Neural progenitor cell (in vitro differentiated cells): Measurements from ENCODE around the gene MIER2. TPM values are rescaled to one million over a fixed set of nuclear protein-coding genes. Genes with fewer than 3 reads are reported as not detected.
A peak's percentile ranks its signal among the peaks of the same experiment; 100 is the strongest.

ENCODE experiments used
- DNase-seq: peaks from one replicate; pipeline ENCODE4 v3.0.0-alpha.2; 2016; ENCODE audit warnings: low spot score
- H2AFZ ChIP-seq: fragments of 200-600 bp; sonication (generic); replicated peaks from 2 replicates; pipeline ENCODE4 v1.6.1; 2016; ENCODE audit warnings: antibody characterized with exemption
- H3F3A ChIP-seq: fragments of 200-600 bp; sonication (generic); 2 replicates; pipeline ENCODE4 v1.6.1; 2016; ENCODE audit warnings: antibody characterized with exemption, low read depth
- H3K27ac ChIP-seq: fragments of 200-600 bp; sonication (generic); 2 replicates; pipeline ENCODE4 v1.5.1; 2016; ENCODE audit warnings: mild to moderate bottlenecking
- H3K27me3 ChIP-seq: fragments of 200-600 bp; sonication (generic); 2 replicates; pipeline ENCODE4 v1.6.1; 2016; ENCODE audit warnings: mild to moderate bottlenecking, moderate library complexity
- H3K36me3 ChIP-seq: fragments of 200-600 bp; sonication (generic); 2 replicates; pipeline ENCODE4 v1.5.1; 2016
- H3K4me1 ChIP-seq: fragments of 200-600 bp; sonication (generic); 2 replicates; pipeline ENCODE4 v1.6.1; 2016; ENCODE audit warnings: mixed run types
- H3K4me2 ChIP-seq: fragments of 200-600 bp; sonication (generic); 2 replicates; pipeline ENCODE4 v1.6.1; 2016
- H3K4me3 ChIP-seq: fragments of 200-600 bp; sonication (generic); 2 replicates; pipeline ENCODE4 v1.5.1; 2016
- H3K79me2 ChIP-seq: fragments of 200-600 bp; sonication (generic); 2 replicates; pipeline ENCODE4 v1.6.1; 2016; ENCODE audit warnings: low read depth
- H3K9ac ChIP-seq: fragments of 200-600 bp; sonication (generic); 2 replicates; pipeline ENCODE4 v1.6.1; 2016
- H3K9me3 ChIP-seq: fragments of 200-600 bp; sonication (generic); 2 replicates; pipeline ENCODE4 v1.5.1; 2016; ENCODE audit warnings: low read depth
- H4K20me1 ChIP-seq: fragments of 200-600 bp; sonication (generic); 2 replicates; pipeline ENCODE4 v1.6.1; 2016; ENCODE audit warnings: low read depth
- H3K27ac Mint-ChIP-seq: 3 replicates; pipeline ENCODE4 v1.8.0; 2021; ENCODE audit warnings: mixed read lengths
- H3K27me3 Mint-ChIP-seq: 2 replicates; pipeline ENCODE4 v1.8.0; 2022; ENCODE audit warnings: low read depth, mild to moderate bottlenecking, inconsistent platforms, moderate library complexity, mixed read lengths; ENCODE audit not compliant: insufficient read depth
- H3K36me3 Mint-ChIP-seq: 3 replicates; pipeline ENCODE4 v1.8.0; 2021; ENCODE audit warnings: mixed read lengths
- H3K4me1 Mint-ChIP-seq: 3 replicates; pipeline ENCODE4 v1.8.0; 2021; ENCODE audit warnings: mixed read lengths
- H3K4me3 Mint-ChIP-seq: 3 replicates; pipeline ENCODE4 v1.8.0; 2021; ENCODE audit warnings: mild to moderate bottlenecking, moderate library complexity, mixed read lengths
- H3K9me3 Mint-ChIP-seq: 3 replicates; pipeline ENCODE4 v1.8.0; 2020; ENCODE audit warnings: mixed read lengths
- EZH2 ChIP-seq: fragments of 200-600 bp; sonication (generic); IDR thresholded peaks from 2 replicates; pipeline ENCODE4 v1.6.1; 2017; ENCODE audit warnings: antibody characterized with exemption, mild to moderate bottlenecking, moderate library complexity
- EZH2phosphoT487 ChIP-seq: fragments of 200-600 bp; sonication (generic); IDR thresholded peaks from 2 replicates; pipeline ENCODE4 v1.6.1; 2017; ENCODE audit warnings: antibody characterized with exemption
- total RNA-seq: library from RNA; depleted of rRNA; stranded (reverse); fragments of >200 nt; gene quantifications from 2 replicates; pipeline ENCODE4 v1.2.3, GENCODE V29; 2015; ENCODE audit warnings: low replicate concordance
- TF ChIP-seq, protein P1 (sequence below): fragments of 200-600 bp; sonication (generic); IDR thresholded peaks from 2 replicates; pipeline ENCODE4 v1.5.1; 2017; ENCODE audit warnings: antibody characterized with exemption, mild to moderate bottlenecking

Gene MIER2
- total RNA-seq, 1 donor from 2014 or later, result 12.9 TPM

DNA sequence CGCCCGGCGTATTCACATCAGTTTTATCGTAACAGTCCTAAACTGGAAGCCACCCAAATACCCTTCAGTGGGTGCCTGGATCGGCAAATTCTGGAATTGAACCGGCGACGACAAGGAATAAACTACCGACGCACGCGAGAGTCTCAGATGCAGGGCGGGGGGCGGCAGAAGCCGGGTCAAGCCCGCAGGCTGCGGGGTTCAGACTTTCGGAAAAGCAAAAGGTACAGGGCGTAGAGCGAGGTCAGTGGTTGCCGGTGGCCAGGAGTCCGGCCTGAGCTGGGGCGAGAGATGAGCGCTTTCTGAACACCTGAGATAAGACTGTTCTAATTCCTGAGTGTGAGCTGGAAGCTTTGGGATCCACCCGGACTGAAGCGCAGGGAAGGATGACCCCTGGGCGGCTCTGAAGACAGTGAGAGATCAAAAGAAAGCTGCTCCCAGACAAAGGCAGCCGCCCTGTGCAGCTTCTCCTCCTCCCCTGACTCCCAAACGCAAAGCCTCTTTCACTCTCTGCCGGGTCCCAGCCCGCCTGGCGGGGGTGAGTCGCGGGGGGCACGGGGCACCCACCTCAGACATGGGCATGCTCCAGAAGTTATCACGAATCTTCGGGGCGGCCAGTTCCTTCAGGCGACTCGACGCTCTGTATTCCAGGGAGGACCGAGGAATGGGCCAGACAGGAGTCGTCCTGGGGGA is 26.2 kb upstream of the MIER2 start:
- no peak overlapping the region for H3K4me2 ChIP-seq
- Mint-ChIP-seq H3K36me3 (no peaks in the 10 kb centered on the region), H3K27me3 (peaks cover 19% of the 10 kb centered on the region), H3K4me1 (peaks cover 12% of the 10 kb centered on the region), H3K4me3 (no peak overlapping the region), H3K9me3 (peaks cover 3% of the 10 kb centered on the region), H3K27ac (no peak overlapping the region)
- no peaks in the 10 kb centered on the region for H4K20me1 ChIP-seq
- no peaks in the 10 kb centered on the region for H3K4me1 ChIP-seq
- no peaks in the 10 kb centered on the region for H3K9me3 ChIP-seq
- no peaks in the 10 kb centered on the region for H3K36me3 ChIP-seq
- TF ChIP-seq, protein P1, sequence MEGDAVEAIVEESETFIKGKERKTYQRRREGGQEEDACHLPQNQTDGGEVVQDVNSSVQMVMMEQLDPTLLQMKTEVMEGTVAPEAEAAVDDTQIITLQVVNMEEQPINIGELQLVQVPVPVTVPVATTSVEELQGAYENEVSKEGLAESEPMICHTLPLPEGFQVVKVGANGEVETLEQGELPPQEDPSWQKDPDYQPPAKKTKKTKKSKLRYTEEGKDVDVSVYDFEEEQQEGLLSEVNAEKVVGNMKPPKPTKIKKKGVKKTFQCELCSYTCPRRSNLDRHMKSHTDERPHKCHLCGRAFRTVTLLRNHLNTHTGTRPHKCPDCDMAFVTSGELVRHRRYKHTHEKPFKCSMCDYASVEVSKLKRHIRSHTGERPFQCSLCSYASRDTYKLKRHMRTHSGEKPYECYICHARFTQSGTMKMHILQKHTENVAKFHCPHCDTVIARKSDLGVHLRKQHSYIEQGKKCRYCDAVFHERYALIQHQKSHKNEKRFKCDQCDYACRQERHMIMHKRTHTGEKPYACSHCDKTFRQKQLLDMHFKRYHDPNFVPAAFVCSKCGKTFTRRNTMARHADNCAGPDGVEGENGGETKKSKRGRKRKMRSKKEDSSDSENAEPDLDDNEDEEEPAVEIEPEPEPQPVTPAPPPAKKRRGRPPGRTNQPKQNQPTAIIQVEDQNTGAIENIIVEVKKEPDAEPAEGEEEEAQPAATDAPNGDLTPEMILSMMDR, result no peak
- TF ChIP-seq EZH2phosphoT487 (no peak), EZH2 (no peak)
- H3K27ac ChIP-seq, result no peak overlapping the region
- DNase-seq, result no peak
- no peak overlapping the region for H2AFZ ChIP-seq
- no peaks in the 10 kb centered on the region for H3K79me2 ChIP-seq
- no peak overlapping the region for H3K9ac ChIP-seq
- H3K4me3 ChIP-seq, result no peak overlapping the region
- H3K27me3 ChIP-seq, result no peaks in the 10 kb centered on the region
- H3F3A ChIP-seq, result no peaks in the 10 kb centered on the region

DNA sequence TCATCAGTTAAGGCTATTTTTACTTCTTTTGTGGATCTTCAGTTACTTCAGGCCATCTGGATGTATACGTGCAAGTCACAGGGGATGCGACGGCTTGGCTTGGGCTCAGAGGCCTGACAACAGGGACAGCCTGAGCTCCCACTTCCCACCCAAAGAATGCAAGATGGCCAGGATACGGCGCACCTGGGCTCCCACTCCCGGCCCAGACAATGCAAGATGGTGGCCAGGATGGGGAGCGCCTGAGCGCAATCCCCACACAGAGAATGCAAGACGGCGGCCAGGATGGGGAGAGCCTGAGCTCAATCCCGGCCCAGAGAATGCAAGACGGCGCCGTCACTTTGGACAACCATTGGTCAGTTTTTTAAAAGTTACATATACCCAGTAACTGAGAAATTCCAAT is 25.3 kb upstream of the MIER2 start:
- Histone ChIP-seq H2AFZ (no peak overlapping the region), H3K27me3 (no peaks in the 10 kb centered on the region), H3K36me3 (no peaks in the 10 kb centered on the region), H3K79me2 (no peaks in the 10 kb centered on the region), H3F3A (no peaks in the 10 kb centered on the region), H3K4me1 (no peaks in the 10 kb centered on the region), H3K4me3 (no peak overlapping the region), H3K27ac (no peak overlapping the region), H3K4me2 (no peak overlapping the region), H3K9me3 (no peaks in the 10 kb centered on the region), H4K20me1 (no peaks in the 10 kb centered on the region), H3K9ac (no peak overlapping the region)
- no peak overlapping the region for H3K27ac Mint-ChIP-seq
- H3K4me1 Mint-ChIP-seq, result peaks cover 12% of the 10 kb centered on the region
- peaks cover 19% of the 10 kb centered on the region for H3K27me3 Mint-ChIP-seq
- TF ChIP-seq EZH2phosphoT487, result no peak
- TF ChIP-seq, protein P1, result no peak
- TF ChIP-seq EZH2, result no peak
- no peak overlapping the region for H3K4me3 Mint-ChIP-seq
- no peak for DNase-seq
- no peaks in the 10 kb centered on the region for H3K36me3 Mint-ChIP-seq
- peaks cover 3% of the 10 kb centered on the region for H3K9me3 Mint-ChIP-seq

DNA sequence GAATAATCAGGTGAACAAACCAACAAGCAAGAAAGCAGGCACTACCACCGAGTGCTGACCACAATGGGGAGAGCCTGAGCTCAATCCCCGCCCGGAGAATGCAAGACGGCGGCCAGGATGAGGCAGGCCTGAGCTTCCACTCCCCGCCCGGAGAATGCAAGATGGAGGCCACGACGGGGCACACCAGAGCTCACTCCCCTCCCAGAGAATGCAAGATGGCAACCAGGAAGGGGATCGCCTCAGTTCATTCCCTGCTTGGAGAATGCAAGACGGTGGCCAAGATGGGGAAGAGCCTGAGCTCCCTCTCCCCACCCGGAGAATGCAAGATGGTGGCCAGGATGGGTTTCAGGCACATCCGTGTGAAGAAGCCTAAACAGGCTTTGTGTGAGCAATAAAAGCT is 24.7 kb upstream of the MIER2 start:
- H3F3A ChIP-seq, result no peaks in the 10 kb centered on the region
- H3K36me3 ChIP-seq, result no peaks in the 10 kb centered on the region
- no peak overlapping the region for H3K9ac ChIP-seq
- no peaks in the 10 kb centered on the region for H3K79me2 ChIP-seq
- TF ChIP-seq EZH2phosphoT487, result no peak
- TF ChIP-seq, protein P1, result no peak
- H3K27ac Mint-ChIP-seq, result no peak overlapping the region
- H4K20me1 ChIP-seq, result no peaks in the 10 kb centered on the region
- H3K36me3 Mint-ChIP-seq, result no peaks in the 10 kb centered on the region
- no peak overlapping the region for H3K4me2 ChIP-seq
- no peaks in the 10 kb centered on the region for H3K9me3 ChIP-seq
- H3K4me1 Mint-ChIP-seq, result peaks cover 12% of the 10 kb centered on the region
- no peak overlapping the region for H3K4me3 ChIP-seq
- DNase-seq, result no peak
- H3K27me3 ChIP-seq, result no peaks in the 10 kb centered on the region
- H3K27me3 Mint-ChIP-seq, result peaks cover 19% of the 10 kb centered on the region
- no peaks in the 10 kb centered on the region for H3K4me1 ChIP-seq
- peak overlapping the region; percentile 8 for H3K4me3 Mint-ChIP-seq
- peak overlapping the region; percentile 57 for H2AFZ ChIP-seq
- H3K27ac ChIP-seq, result no peak overlapping the region
- H3K9me3 Mint-ChIP-seq, result peaks cover 3% of the 10 kb centered on the region
